Measurements from ENCODE around the gene SLC38A9.
"Not testable (repeated sequence)": the region's sequence is repeated elsewhere in the genome, so short reads cannot be mapped to it uniquely, and the experiment has no call there.

SLC38A9 gene

GRCh38 chr5:55702598-55703345 lies 9.4 kb downstream of the SLC38A9 start:
- DNase-seq, result peak; percentile 62 to 65

- DNase-seq, result no peak
Measured at GRCh38 chr5:55701462-55702103, 10.5 kb downstream of the SLC38A9 start.

GRCh38 chr5:55700745-55701144 lies 11.4 kb downstream of the SLC38A9 start:
- DNase-seq, result no peak

- DNase-seq, result no peak
Measured at GRCh38 chr5:55699041-55699688, 13.0 kb downstream of the SLC38A9 start.

GRCh38 chr5:55696704-55697103 lies 15.4 kb downstream of the SLC38A9 start:
- DNase-seq, result not testable (repeated sequence)

GRCh38 chr5:55694152-55694830 lies 17.8 kb downstream of the SLC38A9 start:
- DNase-seq, result peak in 1 of 2 donors; percentile 23

GRCh38 chr5:55692509-55692908 lies 19.6 kb downstream of the SLC38A9 start:
- no peak for DNase-seq

GRCh38 chr5:55692106-55692417 lies 20.1 kb downstream of the SLC38A9 start:
- DNase-seq, result no peak

GRCh38 chr5:55691265-55692105 lies 20.6 kb downstream of the SLC38A9 start:
- DNase-seq, result peak; percentile 25 to 45

- DNase-seq, result no peak
Measured at GRCh38 chr5:55682071-55682470, 30.1 kb downstream of the SLC38A9 start.

GRCh38 chr5:55681301-55681700 lies 30.8 kb downstream of the SLC38A9 start:
- no peak for DNase-seq

GRCh38 chr5:55680353-55680752 lies 31.8 kb downstream of the SLC38A9 start:
- DNase-seq, result no peak

GRCh38 chr5:55679556-55679955 lies 32.6 kb downstream of the SLC38A9 start:
- DNase-seq, result no peak

- no peak for DNase-seq
Measured at GRCh38 chr5:55675119-55675518, 37.0 kb downstream of the SLC38A9 start.

- no peak for DNase-seq
Measured at GRCh38 chr5:55674340-55674739, 37.8 kb downstream of the SLC38A9 start.

GRCh38 chr5:55672477-55672911 lies 39.6 kb downstream of the SLC38A9 start:
- no peak for DNase-seq

GRCh38 chr5:55671975-55672374 lies 40.1 kb downstream of the SLC38A9 start:
- DNase-seq, result no peak

- no peak for DNase-seq
Measured at GRCh38 chr5:55668356-55668755, 43.8 kb downstream of the SLC38A9 start.

- DNase-seq, result no peak
Measured at GRCh38 chr5:55667938-55668337, 44.2 kb downstream of the SLC38A9 start.

- no peak for DNase-seq
Measured at GRCh38 chr5:55665065-55665464, 47.1 kb downstream of the SLC38A9 start.

- DNase-seq, result no peak
Measured at GRCh38 chr5:55657443-55657842, 54.7 kb downstream of the SLC38A9 start.

- DNase-seq, result no peak
Measured at GRCh38 chr5:55650386-55650785, 61.7 kb downstream of the SLC38A9 start.

GRCh38 chr5:55649963-55650362 lies 62.2 kb downstream of the SLC38A9 start:
- no peak for DNase-seq
